ENCODE data around the gene MRPL24. TPM values are rescaled to one million over a fixed set of nuclear protein-coding genes. Genes with fewer than 3 reads are reported as not detected.

MRPL24 gene
- polyA plus RNA-seq, 1 experiment: 65.5 TPM

DNA sequence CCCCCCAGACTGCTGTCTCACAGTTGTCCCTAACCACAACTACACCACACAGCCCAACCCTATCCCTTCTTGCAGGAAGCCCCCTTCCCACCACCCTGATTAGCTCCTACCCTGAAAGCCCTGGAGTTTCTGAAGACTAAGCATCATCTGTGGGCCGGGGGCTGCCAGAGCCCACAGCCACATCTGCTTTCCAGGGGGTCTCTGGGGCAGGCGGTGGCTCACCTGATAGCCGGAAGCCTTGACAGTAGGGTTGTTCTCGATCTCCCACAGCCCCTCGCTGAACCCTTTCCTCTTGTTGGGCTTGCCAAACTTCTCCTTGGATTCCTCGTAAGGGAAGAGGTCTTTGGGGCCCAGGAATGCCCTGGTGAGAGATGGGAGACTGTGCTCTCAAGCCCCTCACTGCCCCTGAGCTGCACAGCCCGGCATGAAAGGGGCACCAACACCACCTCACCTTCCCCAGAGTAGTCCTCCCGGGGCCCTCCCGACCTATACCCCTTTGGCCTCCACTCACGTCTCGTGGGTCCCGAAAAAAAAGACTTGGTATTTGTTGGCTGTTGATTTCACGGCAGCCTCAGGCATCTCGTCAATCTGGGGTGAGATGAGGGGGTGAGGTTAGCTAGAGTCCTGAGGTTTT, 4.0 kb upstream of the MRPL24 start:
- no peaks in the 10 kb centered on the region; the same call in 1 of the 2 replicates for H3K9me3 ChIP-seq (ENCODE audit: control insufficient read depth, insufficient read depth, low read length)
- no peaks in the 10 kb centered on the region for H3K27me3 ChIP-seq (ENCODE audit: control insufficient read depth, insufficient read depth, low read length)
- ChIA-PET POLR2A (no interaction called here), CTCF (no interaction called here)
- H3K27ac ChIP-seq (ENCODE audit: low read depth, low read length): peak overlapping the region; percentile 21
- TF ChIP-seq, protein P1, sequence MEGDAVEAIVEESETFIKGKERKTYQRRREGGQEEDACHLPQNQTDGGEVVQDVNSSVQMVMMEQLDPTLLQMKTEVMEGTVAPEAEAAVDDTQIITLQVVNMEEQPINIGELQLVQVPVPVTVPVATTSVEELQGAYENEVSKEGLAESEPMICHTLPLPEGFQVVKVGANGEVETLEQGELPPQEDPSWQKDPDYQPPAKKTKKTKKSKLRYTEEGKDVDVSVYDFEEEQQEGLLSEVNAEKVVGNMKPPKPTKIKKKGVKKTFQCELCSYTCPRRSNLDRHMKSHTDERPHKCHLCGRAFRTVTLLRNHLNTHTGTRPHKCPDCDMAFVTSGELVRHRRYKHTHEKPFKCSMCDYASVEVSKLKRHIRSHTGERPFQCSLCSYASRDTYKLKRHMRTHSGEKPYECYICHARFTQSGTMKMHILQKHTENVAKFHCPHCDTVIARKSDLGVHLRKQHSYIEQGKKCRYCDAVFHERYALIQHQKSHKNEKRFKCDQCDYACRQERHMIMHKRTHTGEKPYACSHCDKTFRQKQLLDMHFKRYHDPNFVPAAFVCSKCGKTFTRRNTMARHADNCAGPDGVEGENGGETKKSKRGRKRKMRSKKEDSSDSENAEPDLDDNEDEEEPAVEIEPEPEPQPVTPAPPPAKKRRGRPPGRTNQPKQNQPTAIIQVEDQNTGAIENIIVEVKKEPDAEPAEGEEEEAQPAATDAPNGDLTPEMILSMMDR (IDR thresholded peaks at IDR 0.05; ENCODE audit: low read depth, low read length): no peak
- no peak overlapping the region for H3K4me3 ChIP-seq (ENCODE audit: low read depth, low read length)
- no peak for DNase-seq (ENCODE audit: low read depth, low spot score)

DNA sequence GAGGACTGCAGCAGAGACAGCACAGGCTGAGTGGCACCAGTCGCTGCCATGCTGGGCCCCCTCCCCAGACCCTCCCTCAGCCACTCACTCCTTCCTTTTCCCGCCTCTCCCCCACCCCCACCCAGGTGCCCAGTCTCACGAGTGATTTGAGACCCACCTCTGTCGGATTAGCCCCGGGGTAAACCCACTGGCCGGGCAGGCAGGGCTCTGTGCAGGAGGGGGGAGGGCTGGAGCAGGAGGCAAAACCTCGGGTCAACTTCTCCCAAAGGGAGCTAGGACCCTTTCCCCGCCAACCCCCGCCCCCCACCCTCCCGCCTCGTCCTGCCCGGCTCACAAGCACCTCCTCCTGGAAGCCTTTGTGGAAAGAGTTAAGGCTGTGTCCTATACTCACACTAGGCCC, 3.5 kb upstream of the MRPL24 start:
- DNase-seq (ENCODE audit: low read depth, low spot score): no peak
- Histone ChIP-seq H3K9me3 (ENCODE audit: control insufficient read depth, insufficient read depth, low read length) (no peaks in the 10 kb centered on the region; the same call in 1 of the 2 replicates), H3K27ac (ENCODE audit: low read depth, low read length) (no peak overlapping the region), H3K27me3 (ENCODE audit: control insufficient read depth, insufficient read depth, low read length) (no peaks in the 10 kb centered on the region), H3K4me3 (ENCODE audit: low read depth, low read length) (no peak overlapping the region)
- ChIA-PET POLR2A (no interaction called here), CTCF (no interaction called here)
- TF ChIP-seq, protein P1 (IDR thresholded peaks at IDR 0.05; ENCODE audit: low read depth, low read length): no peak

DNA sequence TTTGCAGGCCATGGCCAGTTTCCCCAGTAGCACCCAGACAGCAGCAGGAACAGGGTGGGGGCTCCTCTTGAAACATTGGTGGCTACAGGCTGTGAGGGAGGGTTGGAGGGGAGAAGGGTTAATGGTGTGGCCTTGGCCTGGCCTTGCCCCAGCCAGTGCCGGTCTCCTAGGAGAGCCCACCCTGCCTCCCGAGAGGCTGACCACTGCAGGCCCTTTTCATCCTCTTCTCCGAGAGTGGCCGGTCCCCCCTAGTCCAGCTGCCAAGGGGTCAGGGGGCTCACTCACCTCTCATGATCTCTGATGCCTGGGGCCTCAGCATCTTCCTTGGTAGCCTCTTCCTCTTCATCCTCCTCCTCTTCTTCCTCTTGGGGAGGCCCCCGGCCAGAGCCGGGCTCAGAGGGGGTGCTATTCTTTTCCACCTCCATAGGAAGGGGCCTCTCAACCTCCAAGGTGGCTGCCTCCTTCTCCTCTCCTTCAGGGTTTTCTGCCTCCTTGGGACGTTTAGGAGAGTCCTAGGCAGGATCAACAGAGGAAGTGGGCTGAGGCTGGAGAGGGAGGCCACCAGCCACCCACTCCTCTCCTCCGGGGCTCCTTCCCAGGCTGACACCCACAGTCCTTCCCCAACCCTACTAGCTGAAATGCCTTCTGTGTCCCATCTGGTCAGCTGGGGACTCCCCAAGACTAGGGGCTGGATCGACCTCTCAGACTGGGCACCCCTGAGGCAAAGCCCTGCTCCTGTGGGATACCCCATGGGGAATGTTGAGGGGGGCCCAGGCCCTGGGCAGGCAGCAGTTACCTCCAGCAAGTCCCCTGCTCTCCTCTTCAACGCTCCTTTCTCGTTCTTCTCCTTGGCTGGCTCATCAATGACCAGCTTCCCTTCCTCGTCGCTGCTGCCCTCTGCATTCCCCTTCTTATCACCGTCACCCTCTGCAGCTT, 2.7 kb upstream of the MRPL24 start:
- H3K4me3 ChIP-seq (ENCODE audit: low read depth, low read length): no peak overlapping the region
- no peak overlapping the region for H3K27ac ChIP-seq (ENCODE audit: low read depth, low read length)
- H3K27me3 ChIP-seq (ENCODE audit: control insufficient read depth, insufficient read depth, low read length): no peaks in the 10 kb centered on the region
- H3K9me3 ChIP-seq (ENCODE audit: control insufficient read depth, insufficient read depth, low read length): no peaks in the 10 kb centered on the region; the same call in 1 of the 2 replicates
- DNase-seq (ENCODE audit: low read depth, low spot score): no peak
- ChIA-PET POLR2A (no interaction called here), CTCF (interaction anchor here (1.6 kb wide), 1 partner anchor 18 kb away, joined by 4 read pairs; no protein-coding TSS in a partner anchor)
- TF ChIP-seq, protein P1 (IDR thresholded peaks at IDR 0.05; ENCODE audit: low read depth, low read length): no peak

DNA sequence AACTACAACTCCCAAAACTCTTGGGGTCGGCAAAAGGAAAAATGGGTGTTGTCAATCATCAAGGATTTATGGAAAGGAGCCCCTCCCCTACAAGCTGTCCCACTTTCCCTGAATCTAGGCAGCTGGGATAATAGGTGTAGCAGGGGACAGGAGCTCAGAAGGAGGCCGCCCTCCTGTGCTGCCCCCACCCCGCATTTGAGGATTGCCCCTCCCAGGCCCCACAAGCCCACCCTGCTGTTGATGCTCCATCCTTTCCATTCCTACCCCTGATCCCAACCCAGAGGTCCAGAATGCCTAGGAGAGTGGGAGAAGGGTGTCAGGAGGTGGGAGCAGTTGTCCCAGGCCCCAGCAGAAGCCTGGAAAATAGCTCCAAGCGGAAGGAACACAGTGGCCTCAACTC, 1.9 kb upstream of the MRPL24 start:
- CTCF ChIA-PET: interaction anchor here (1.0 to 1.6 kb wide), 3 partner anchors 17 to 149 kb away, joined by 3 to 4 read pairs (median 3); no protein-coding TSS in a partner anchor
- H3K27me3 ChIP-seq (ENCODE audit: control insufficient read depth, insufficient read depth, low read length): no peaks in the 10 kb centered on the region
- H3K4me3 ChIP-seq (ENCODE audit: low read depth, low read length): no peak overlapping the region
- no peaks in the 10 kb centered on the region; the same call in 1 of the 2 replicates for H3K9me3 ChIP-seq (ENCODE audit: control insufficient read depth, insufficient read depth, low read length)
- POLR2A ChIA-PET: interaction anchor here (3.1 kb wide), 1 partner anchor 10 kb away, joined by 26 read pairs; the partner anchor contains the start of gene HDGF
- H3K27ac ChIP-seq (ENCODE audit: low read depth, low read length): no peak overlapping the region
- TF ChIP-seq, protein P1 (IDR thresholded peaks at IDR 0.05; ENCODE audit: low read depth, low read length): no peak
- no peak for DNase-seq (ENCODE audit: low read depth, low spot score)

All from AG04450 (cell line).